Skeletal muscle satellite cell (primary cell): ENCODE measurements around the gene TCF12.

ENCODE experiments used
- H3K27me3 ChIP-seq: 2 replicates; pipeline ENCODE4 v1.7.0; 2013; ENCODE audit warnings: low read length; ENCODE audit not compliant: control insufficient read depth, insufficient read depth
- H3K36me3 ChIP-seq: 2 replicates; pipeline ENCODE4 v1.7.0; 2013; ENCODE audit warnings: mild to moderate bottlenecking, control low read depth, low read length; ENCODE audit not compliant: insufficient read depth
- H3K4me1 ChIP-seq: 2 replicates; pipeline ENCODE4 v1.7.0; 2013; ENCODE audit warnings: low read length; ENCODE audit not compliant: control insufficient read depth, insufficient read depth
- H3K4me2 ChIP-seq: 2 replicates; pipeline ENCODE4 v1.7.0; 2013; ENCODE audit warnings: mild to moderate bottlenecking, low read length
- H3K4me3 ChIP-seq: 2 replicates; pipeline ENCODE4 v1.7.0; 2013; ENCODE audit warnings: low read length
- H3K9ac ChIP-seq: 2 replicates; pipeline ENCODE4 v1.7.0; 2013; ENCODE audit warnings: mild to moderate bottlenecking, low read depth, low read length, moderate library complexity
- H3K9me3 ChIP-seq: replicated peaks from 2 replicates; pipeline ENCODE4 v1.7.0; 2013; ENCODE audit warnings: mild to moderate bottlenecking, control low read depth, low read length

TCF12 gene

DNA sequence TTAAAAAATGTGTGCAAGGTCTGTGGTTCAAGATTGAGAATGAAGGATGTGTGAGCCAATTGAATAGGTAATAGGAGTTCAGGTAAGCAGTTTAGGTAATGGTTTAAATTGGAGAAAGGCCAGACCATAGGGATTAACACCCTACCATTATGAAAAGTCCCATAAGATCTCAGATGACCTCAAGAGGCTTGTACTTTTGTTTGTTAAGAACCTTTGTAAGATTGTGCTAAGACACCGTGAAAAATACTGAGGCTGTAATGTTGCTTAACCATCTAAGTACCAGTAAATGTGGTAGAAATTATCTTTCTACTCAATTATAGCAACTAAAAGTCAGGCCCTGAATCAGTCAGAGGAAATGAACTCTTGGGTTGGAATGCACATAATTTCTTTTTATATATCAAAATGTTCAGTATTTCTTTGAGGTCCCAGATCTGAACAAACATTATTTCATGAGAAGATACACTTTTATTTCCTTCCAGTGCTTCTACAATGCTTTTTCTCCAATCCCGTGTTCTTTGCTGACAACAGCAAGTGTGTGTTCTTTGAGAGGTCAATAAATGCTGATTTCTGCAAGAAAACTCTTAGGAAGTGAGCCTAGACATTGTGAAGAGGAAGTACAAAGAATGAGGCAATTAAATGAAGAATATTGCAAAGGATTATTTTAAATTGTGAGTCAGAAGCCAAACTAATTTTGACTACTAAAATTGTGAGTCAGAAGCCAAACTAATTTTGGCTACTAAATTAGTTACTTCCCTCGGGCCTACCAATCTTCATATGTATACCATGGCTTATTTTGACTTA is 66.4 kb downstream of the TCF12 start:
- H3K9ac ChIP-seq: peak overlapping the region; percentile 47
- H3K4me2 ChIP-seq: peak overlapping the region; percentile 43
- peak overlapping the region; percentile 10 for H3K4me3 ChIP-seq
- H3K36me3 ChIP-seq: no peaks in the 10 kb centered on the region
- H3K27me3 ChIP-seq: no peaks in the 10 kb centered on the region
- H3K9me3 ChIP-seq: no peaks in the 10 kb centered on the region
- H3K4me1 ChIP-seq: peaks cover 54% of the 10 kb centered on the region

DNA sequence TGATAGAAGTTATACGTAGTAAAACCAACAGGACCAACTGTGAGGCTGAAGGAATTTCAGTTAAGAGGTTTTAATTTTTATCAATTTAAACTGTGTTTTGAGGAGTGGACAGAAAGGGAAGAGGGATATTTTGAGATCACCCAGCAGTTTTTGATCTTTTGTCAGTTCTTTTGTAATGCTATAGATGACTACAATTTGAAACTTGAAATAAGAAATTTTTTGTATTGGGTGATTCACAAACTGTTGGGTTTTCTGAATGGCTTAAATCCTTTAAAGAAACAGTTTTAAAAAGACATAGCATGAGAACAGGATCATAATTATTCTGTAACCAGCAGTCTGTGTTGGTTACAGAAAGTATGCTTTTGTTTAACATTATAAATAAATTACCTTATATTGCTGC is 67.4 kb downstream of the TCF12 start:
- Histone ChIP-seq H3K4me3 (peak overlapping the region; percentile 25), H3K27me3 (no peaks in the 10 kb centered on the region), H3K4me1 (peaks cover 45% of the 10 kb centered on the region), H3K9me3 (no peaks in the 10 kb centered on the region), H3K9ac (peak overlapping the region; percentile 47), H3K36me3 (no peaks in the 10 kb centered on the region), H3K4me2 (peak overlapping the region; percentile 43)

DNA sequence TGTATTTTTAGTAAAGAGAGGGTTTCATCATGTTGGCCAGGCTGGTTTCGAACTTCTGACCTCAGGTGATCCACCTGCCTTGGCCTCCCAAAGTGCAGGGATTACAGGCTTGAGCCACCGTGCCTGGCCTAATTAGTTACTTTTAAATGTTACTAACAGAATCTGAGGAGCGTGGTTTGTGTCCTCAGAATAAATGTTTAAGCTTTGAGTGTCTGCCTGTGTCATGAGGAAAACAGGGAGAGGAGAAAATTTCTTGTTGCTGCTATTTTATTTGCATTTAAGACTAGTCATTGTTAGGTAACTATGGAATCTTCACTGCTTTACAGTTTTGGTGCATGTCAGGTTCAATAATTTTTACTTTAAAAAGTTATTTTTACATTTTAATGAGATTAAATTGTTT is 68.8 kb downstream of the TCF12 start:
- Histone ChIP-seq H3K4me2 (no peak overlapping the region), H3K36me3 (no peaks in the 10 kb centered on the region), H3K9me3 (no peaks in the 10 kb centered on the region), H3K27me3 (no peaks in the 10 kb centered on the region), H3K4me1 (peaks cover 44% of the 10 kb centered on the region), H3K9ac (no peak overlapping the region), H3K4me3 (no peak overlapping the region)

- no peaks in the 10 kb centered on the region for H3K27me3 ChIP-seq
- no peak overlapping the region for H3K9ac ChIP-seq
- H3K9me3 ChIP-seq: no peaks in the 10 kb centered on the region
- peaks cover 39% of the 10 kb centered on the region for H3K4me1 ChIP-seq
- H3K4me3 ChIP-seq: no peak overlapping the region
- H3K4me2 ChIP-seq: no peak overlapping the region
- no peaks in the 10 kb centered on the region for H3K36me3 ChIP-seq
Observed at GRCh38 chr15:56988219-56988618, 69.8 kb downstream of the TCF12 start.

GRCh38 chr15:56989411-56989924 is 71.0 kb downstream of the TCF12 start:
- H3K36me3 ChIP-seq: peaks cover 7% of the 10 kb centered on the region
- no peaks in the 10 kb centered on the region for H3K27me3 ChIP-seq
- H3K9ac ChIP-seq: no peak overlapping the region
- H3K4me3 ChIP-seq: no peak overlapping the region
- H3K4me2 ChIP-seq: no peak overlapping the region
- H3K4me1 ChIP-seq: peaks cover 34% of the 10 kb centered on the region
- no peaks in the 10 kb centered on the region for H3K9me3 ChIP-seq

- Histone ChIP-seq H3K27me3 (no peaks in the 10 kb centered on the region), H3K36me3 (peaks cover 7% of the 10 kb centered on the region), H3K9me3 (no peaks in the 10 kb centered on the region), H3K4me3 (no peak overlapping the region), H3K9ac (no peak overlapping the region), H3K4me1 (peaks cover 19% of the 10 kb centered on the region), H3K4me2 (no peak overlapping the region)
Observed at GRCh38 chr15:56991017-56991416, 72.6 kb downstream of the TCF12 start.

GRCh38 chr15:56992725-56993124 is 74.3 kb downstream of the TCF12 start:
- no peaks in the 10 kb centered on the region for H3K27me3 ChIP-seq
- H3K4me1 ChIP-seq: peaks cover 18% of the 10 kb centered on the region
- no peak overlapping the region for H3K9ac ChIP-seq
- H3K9me3 ChIP-seq: no peaks in the 10 kb centered on the region
- H3K4me2 ChIP-seq: no peak overlapping the region
- no peak overlapping the region for H3K4me3 ChIP-seq
- peaks cover 7% of the 10 kb centered on the region for H3K36me3 ChIP-seq

GRCh38 chr15:56994280-56994679 is 75.8 kb downstream of the TCF12 start:
- Histone ChIP-seq H3K36me3 (peaks cover 7% of the 10 kb centered on the region), H3K9ac (no peak overlapping the region), H3K4me3 (no peak overlapping the region)

DNA sequence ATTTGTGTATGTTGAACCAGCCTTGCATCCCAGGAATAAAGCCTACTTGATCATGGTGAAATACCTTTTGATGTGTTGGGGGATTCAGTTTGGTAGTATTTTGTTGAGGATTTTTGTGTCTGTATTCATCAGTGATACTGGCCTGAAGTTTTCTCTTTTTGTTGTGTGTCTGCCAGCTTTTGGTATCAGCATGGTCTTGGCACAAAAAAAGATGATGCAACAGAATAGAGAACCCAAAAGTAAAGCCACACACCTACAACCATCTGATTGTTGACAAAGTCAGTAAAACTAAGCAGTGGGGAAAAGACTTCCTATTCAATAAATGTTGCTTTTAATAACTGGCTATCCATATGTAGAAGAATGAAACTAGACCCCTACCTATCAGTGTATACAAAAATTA is 77.6 kb downstream of the TCF12 start:
- Histone ChIP-seq H3K9me3 (no peaks in the 10 kb centered on the region), H3K36me3 (peaks cover 7% of the 10 kb centered on the region), H3K4me2 (no peak overlapping the region), H3K4me3 (no peak overlapping the region), H3K4me1 (peaks cover 9% of the 10 kb centered on the region), H3K9ac (no peak overlapping the region), H3K27me3 (no peaks in the 10 kb centered on the region)

More at GRCh38 chr15:56994280-56994679, 75.8 kb downstream of the TCF12 start:
- Histone ChIP-seq H3K27me3 (no peaks in the 10 kb centered on the region), H3K4me1 (peaks cover 11% of the 10 kb centered on the region), H3K4me2 (no peak overlapping the region), H3K9me3 (no peaks in the 10 kb centered on the region)

GRCh38 chr15:56996746-56997470 is 78.5 kb downstream of the TCF12 start:
- H3K4me1 ChIP-seq: peaks cover 10% of the 10 kb centered on the region
- H3K4me3 ChIP-seq: no peak overlapping the region
- H3K4me2 ChIP-seq: no peak overlapping the region
- peaks cover 7% of the 10 kb centered on the region for H3K36me3 ChIP-seq
- H3K9me3 ChIP-seq: no peaks in the 10 kb centered on the region
- no peaks in the 10 kb centered on the region for H3K27me3 ChIP-seq
- no peak overlapping the region for H3K9ac ChIP-seq

- Histone ChIP-seq H3K4me3 (peak overlapping the region; percentile 33), H3K27me3 (no peaks in the 10 kb centered on the region), H3K4me2 (peak overlapping the region; percentile 48), H3K9ac (no peak overlapping the region), H3K4me1 (peaks cover 15% of the 10 kb centered on the region), H3K9me3 (no peaks in the 10 kb centered on the region), H3K36me3 (no peaks in the 10 kb centered on the region)
Observed at GRCh38 chr15:57003418-57003817, 85.0 kb downstream of the TCF12 start.
